NCI-H69 (cell line): ENCODE data around the gene STAB1.

ENCODE experiments used
- DNase-seq: peaks from one replicate; lab custom pipeline; 2025; lab: John Stamatoyannopoulos, UW

Gene STAB1

DNA sequence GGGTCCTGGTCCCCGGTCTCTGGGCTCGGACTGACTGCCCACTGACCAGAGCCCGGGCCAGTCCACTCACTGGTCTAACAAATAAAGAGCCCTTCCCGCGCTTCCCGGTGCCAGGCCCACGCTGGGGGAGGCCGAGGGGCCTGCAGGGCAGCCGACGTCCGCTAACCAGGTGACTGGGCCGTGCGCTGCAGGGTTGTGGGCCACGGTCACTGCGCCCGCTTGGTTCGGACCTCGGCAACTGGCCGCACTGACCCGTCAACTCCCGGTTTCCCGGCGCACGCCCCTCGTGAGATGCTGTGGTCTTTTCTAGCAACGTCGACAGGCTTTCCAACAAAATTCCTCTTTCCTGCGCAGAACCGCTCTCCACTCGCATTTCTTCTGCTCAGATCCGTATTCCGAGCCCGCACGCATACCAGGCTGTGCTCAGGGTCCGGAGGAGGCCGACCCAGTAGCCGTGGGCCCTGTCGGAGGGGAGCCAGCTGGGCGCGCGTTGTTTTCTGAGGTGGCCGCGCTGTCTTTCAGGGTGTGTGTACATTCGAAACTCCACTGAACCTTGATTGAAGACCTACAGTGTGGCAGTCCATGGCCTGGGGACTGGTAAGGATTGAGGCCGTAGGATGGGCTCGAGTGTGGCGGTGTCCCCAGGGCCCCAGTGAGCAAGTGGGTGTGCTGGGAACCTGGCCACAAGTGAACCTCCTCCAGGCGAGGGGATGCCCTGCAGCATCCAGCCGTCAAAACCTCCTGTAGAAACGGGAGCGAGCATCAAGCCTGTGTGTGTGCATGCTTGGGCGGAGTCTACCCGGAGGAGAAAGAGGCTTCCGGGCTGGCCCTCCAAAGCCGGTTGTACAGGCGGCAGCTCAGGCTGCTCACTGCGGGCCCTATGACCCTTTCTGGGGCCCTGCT, 39.4 kb downstream of the STAB1 start:
- DNase-seq, result peak; percentile 75

GRCh38 chr3:52535411-52536111, 40.4 kb downstream of the STAB1 start:
- peak; percentile 3 for DNase-seq

- DNase-seq, result no peak
Observed at GRCh38 chr3:52536112-52536368, 40.9 kb downstream of the STAB1 start.

DNA sequence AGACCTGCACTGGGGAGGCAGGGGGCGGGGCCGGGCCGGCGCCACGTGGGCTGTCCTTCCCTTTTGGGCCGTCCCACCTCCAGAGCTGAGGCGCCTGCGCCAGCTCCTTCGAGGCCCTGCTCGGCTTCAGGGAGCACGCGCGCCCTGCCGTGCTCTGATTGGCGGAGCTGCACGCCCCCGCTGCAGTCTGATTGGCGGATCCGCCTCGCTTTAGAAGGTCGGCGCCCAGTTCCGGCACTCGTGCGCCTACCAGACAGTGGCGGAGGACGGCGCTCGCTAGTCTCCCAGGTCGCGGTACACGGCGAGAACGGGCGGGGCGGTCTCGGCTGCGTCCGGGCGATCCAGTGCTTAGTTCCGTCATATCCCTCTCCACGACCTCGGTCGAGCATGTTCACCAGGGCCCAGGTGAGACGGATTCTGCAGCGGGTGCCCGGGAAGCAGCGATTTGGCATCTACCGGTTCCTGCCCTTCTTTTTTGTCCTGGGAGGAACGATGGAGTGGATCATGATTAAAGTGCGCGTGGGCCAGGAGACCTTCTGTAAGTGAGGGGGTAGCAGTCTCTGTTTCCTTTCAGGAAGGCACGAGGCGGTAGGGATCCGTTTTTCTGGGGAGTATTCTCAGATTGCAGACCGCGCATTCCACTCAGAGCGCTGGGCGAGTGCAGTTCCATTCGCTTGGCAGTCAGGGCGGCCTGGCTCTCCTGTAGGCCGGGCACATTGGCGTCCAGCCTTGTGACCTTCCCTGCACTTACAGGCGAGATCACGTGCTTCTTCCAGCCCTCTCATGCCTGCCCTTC, 41.4 kb downstream of the STAB1 start, which contains the start of gene UQCC5:
UQCC5 (plus strand) TSS at position 237 of the 796 bp plus-strand sequence; CDS start at position 388, 151 bp downstream.
- peak; percentile 98 for DNase-seq

DNA sequence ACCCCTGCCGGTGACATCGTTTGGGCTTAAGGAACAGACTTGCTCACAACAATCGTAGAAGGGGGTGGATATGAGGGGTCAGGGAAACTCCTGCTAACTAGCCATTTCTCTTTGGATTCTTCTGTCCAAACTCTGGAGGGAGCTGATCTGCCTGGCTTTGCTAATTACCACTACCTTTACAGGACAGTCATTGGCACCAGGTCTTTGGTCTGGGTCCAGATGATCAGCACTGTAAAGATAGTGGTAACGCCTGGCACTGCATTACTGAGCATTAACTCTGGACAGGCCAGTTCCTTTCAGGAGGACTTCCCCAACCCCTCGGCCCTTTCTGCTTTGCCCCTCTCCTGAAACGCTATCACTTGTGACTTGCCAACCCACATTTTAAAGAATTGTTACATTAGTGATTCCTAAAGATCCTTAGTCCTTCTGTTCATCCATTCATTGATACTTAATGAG, 42.1 kb downstream of the STAB1 start:
- no peak for DNase-seq

DNA sequence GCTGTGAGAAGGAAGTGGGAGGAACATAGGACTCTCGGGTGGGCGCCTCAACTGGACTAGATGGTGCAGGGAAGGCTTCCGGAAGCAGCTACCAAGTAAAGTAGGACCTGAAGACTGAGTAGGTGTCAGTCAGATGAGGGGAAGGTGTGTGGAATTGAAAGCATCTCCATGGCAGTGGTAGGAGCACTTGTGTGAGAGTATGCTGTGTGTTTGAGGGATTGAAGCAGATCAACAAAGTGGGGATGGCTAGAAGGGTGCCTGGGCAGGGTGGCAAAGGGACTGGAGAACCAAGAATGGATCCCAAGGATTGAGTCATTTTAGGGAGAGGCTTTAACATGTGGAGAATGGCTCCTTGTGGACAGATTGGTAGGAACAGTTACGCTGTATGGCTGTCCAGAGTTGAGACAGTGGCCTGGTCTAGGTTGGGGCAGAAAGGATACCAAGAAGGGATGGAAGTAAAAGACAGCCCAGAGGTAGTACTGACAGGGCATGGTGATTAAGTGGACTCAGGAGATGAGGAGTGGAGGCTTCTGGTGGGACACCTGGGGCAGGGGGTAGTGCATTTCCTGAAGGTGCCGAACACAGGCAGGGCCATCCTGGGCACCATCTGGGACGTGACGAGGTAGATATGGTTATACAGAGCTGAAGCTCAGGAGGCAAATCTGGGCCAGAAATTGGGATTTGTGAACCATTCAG, 42.7 kb downstream of the STAB1 start:
- no peak for DNase-seq

- DNase-seq, result no peak
Observed at GRCh38 chr3:52539010-52539653, 44.0 kb downstream of the STAB1 start.

- no peak for DNase-seq
Observed at GRCh38 chr3:52541050-52541449, 45.9 kb downstream of the STAB1 start.

DNA sequence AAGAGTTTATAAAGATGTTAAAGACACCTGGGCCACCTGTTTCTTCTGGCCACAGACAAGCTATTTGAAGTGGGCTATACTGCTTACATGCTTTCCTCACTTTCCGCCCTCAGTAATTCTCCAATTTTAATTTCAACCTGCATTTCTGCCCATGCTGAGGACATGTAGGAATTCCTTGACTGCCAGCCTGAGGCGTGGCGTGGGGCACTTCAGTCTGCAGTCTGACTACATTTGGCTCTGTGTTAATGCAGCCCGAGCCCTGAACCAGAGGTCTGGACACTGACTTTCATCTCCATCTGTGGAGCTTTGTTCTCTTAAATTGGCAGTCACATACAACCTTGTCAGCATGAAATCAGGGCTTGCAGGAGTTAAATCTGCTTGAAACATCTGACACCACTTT, 49.8 kb downstream of the STAB1 start:
- no peak for DNase-seq

- no peak for DNase-seq
Observed at GRCh38 chr3:52546111-52546901, 51.2 kb downstream of the STAB1 start.

GRCh38 chr3:52547143-52547542, 52.0 kb downstream of the STAB1 start:
- DNase-seq, result no peak

GRCh38 chr3:52551118-52551517, 56.0 kb downstream of the STAB1 start:
- DNase-seq, result no peak

- no peak for DNase-seq
Observed at GRCh38 chr3:52552089-52552488, 57.0 kb downstream of the STAB1 start.

- peak; percentile 17 for DNase-seq
Observed at GRCh38 chr3:52554026-52554755, 59.1 kb downstream of the STAB1 start.

DNA sequence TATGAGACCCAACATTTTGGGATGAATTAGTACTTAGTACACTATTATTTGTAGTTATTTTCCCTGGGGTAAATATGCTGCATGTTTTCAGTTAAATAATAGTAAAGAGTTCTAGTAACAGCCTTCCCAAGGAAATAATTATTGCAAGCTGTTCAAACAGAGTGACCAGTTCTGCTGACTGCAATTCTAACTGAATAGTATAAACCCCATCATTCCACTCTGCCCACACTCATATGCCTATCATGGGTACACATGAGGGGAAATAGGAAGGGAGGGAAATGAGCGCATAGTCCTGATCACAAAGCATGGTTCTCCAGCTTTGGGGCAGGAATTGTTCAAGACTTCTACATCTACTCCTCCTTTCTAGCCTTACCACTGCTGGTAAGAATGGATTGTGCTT, 59.9 kb downstream of the STAB1 start:
- DNase-seq, result peak; percentile 25

DNA sequence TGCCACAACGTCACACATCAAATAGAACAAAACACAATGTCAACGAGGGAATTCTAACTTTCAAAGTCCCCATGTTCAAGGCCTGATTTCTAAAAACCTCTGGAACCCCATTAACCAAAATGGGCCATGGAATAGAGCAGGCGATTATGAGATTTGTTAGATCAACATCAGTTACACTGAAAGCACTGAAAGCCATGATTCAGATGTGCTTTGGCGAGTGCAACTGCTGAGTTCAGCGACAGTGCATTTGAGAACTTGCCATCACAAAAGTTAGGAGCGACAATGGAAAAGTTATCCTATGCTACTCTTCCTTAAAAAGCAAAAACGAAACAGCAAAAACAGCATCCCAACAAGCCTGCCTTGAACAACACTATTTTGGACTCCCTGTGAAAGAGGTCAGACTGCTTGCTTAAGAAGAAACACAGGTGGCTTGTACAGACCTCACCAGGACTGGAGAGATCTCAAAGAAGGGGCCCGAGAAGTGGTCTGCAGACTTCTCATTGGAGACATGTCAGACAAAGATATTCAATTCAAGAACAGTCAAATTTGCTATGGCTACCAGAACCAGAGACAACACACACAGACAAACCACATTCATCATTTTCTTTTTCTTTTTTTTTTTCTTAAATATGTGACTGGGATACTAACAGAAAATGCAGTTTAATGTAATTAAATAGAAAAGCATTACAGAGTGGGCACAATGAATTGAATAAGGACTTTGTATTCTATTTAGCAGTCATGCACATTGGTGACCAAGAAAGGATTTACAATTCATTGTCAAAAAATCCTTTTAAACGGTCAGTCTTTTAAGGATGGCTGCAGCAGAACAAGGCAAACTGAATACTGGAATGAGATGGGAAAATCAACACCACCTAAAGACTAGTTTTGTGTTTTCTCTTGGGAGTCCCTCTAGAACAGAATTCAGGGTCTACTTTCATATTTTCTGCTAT, 62.1 kb downstream of the STAB1 start:
- no peak for DNase-seq

- DNase-seq, result no peak
Observed at GRCh38 chr3:52558436-52558835, 63.3 kb downstream of the STAB1 start.

GRCh38 chr3:52561028-52561747, 66.0 kb downstream of the STAB1 start:
- no peak for DNase-seq
